ENCODE measurements around the gene BRMS1L.

The BRMS1L gene

GRCh38 chr14:35858521-35859209, 32.5 kb downstream of the BRMS1L start:
- DNase-seq (ENCODE audit: insufficient read length, low spot score) (no peak), FAIRE-seq (no peak)
- TF ChIP-seq SPI1 (IDR thresholded peaks at IDR 0.05; ENCODE audit: low read depth, low read length), result no peak
- no peak for TF ChIP-seq POLR2AphosphoS5 (IDR thresholded peaks at IDR 0.05; ENCODE audit: low read depth, low read length)
- no peak for TF ChIP-seq PAX5 (IDR thresholded peaks at IDR 0.05; ENCODE audit: insufficient read depth, low read length, severe bottlenecking)
- no peak for TF ChIP-seq POLR2A (IDR thresholded peaks at IDR 0.05; ENCODE audit: low read depth, low read length)
- TF ChIP-seq POU2F2 (IDR thresholded peaks at IDR 0.05; ENCODE audit: low read depth, low read length), result no peak
- no peak for TF ChIP-seq TAF1 (IDR thresholded peaks at IDR 0.05; ENCODE audit: low read depth, low read length)

DNA sequence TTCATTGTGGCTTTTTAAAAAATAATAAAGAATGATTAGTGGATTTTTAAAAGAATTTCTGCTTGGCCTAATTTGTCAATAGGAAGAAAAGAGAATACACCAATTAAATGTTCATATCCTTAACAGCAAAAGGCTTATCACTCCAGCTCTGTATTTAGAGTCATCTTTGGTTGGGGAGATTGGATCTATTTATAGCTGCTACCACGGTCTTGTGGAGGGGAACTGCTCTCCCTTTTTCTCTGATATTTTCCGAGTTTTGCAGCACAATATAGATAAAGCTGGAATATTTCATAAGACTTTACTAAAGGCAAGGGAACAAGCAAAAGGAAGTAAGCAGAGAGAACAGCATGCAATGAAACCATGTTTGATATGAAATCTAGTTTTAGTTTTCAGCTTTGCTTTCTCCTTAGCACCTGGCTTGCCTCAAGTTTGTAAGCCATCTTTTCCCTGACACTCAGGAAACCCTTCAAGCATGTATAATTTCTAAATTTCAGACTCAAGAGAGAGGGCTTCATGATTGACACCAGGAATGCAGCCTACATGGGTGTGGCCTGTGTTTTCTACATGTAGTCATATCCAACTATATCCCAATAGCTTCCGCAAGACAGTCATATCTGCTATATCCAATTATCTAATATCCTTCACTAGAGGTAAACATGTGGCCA, 35.2 kb downstream of the BRMS1L start:
- TF ChIP-seq TAF1 (IDR thresholded peaks at IDR 0.05; ENCODE audit: low read depth, low read length) (no peak), PAX5 (IDR thresholded peaks at IDR 0.05; ENCODE audit: insufficient read depth, low read length, severe bottlenecking) (no peak), POLR2A (IDR thresholded peaks at IDR 0.05; ENCODE audit: low read depth, low read length) (no peak), POU2F2 (IDR thresholded peaks at IDR 0.05; ENCODE audit: low read depth, low read length) (no peak), SPI1 (IDR thresholded peaks at IDR 0.05; ENCODE audit: low read depth, low read length) (no peak), POLR2AphosphoS5 (IDR thresholded peaks at IDR 0.05; ENCODE audit: low read depth, low read length) (no peak)
- FAIRE-seq (peak; percentile 59), DNase-seq (ENCODE audit: insufficient read length, low spot score) (no peak)

- no peak for DNase-seq (ENCODE audit: insufficient read length, low spot score)
- no peak for FAIRE-seq
- TF ChIP-seq SPI1 (IDR thresholded peaks at IDR 0.05; ENCODE audit: low read depth, low read length) (no peak), TAF1 (IDR thresholded peaks at IDR 0.05; ENCODE audit: low read depth, low read length) (no peak), PAX5 (IDR thresholded peaks at IDR 0.05; ENCODE audit: insufficient read depth, low read length, severe bottlenecking) (no peak), POLR2A (IDR thresholded peaks at IDR 0.05; ENCODE audit: low read depth, low read length) (no peak), POLR2AphosphoS5 (IDR thresholded peaks at IDR 0.05; ENCODE audit: low read depth, low read length) (no peak), POU2F2 (IDR thresholded peaks at IDR 0.05; ENCODE audit: low read depth, low read length) (no peak)
Observed at GRCh38 chr14:35865611-35866324, 39.6 kb downstream of the BRMS1L start.

DNA sequence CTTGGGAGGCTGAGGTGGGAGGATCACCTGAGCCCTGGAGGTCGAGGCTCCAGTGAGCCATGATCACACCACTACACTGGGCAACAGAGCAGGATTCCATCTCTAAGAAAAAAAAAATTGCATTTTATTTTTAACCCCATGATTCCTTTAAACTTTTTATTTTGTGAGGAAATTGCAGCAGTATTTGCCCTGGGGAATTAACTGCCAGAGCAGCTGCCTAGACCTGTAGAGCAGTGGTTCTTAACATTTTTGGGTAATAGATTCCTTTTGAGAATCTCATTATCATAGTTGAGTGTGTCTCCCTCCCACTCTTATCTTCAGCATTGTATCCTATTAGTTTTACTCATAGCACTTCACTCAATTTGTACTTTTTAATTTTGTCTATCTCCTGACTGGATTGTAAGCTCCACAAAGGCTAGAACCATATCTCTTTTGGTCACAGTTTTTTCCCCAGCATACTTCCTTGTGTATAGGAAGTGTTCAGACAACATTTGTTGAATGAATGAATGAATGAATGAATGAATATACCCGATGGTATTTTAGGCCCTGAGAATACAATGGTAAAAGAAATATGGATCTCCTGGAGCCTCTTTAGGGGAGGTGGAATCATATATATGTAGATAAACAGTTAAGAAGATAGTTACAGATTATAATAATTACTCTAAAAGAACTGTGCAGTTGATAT, 40.6 kb downstream of the BRMS1L start:
- no peak for DNase-seq (ENCODE audit: insufficient read length, low spot score)
- peak; percentile 16 for FAIRE-seq
- no peak for TF ChIP-seq TAF1 (IDR thresholded peaks at IDR 0.05; ENCODE audit: low read depth, low read length)
- TF ChIP-seq PAX5 (IDR thresholded peaks at IDR 0.05; ENCODE audit: insufficient read depth, low read length, severe bottlenecking), result no peak
- no peak for TF ChIP-seq SPI1 (IDR thresholded peaks at IDR 0.05; ENCODE audit: low read depth, low read length)
- no peak for TF ChIP-seq POLR2AphosphoS5 (IDR thresholded peaks at IDR 0.05; ENCODE audit: low read depth, low read length)
- TF ChIP-seq POU2F2 (IDR thresholded peaks at IDR 0.05; ENCODE audit: low read depth, low read length), result no peak
- TF ChIP-seq POLR2A (IDR thresholded peaks at IDR 0.05; ENCODE audit: low read depth, low read length), result no peak

DNA sequence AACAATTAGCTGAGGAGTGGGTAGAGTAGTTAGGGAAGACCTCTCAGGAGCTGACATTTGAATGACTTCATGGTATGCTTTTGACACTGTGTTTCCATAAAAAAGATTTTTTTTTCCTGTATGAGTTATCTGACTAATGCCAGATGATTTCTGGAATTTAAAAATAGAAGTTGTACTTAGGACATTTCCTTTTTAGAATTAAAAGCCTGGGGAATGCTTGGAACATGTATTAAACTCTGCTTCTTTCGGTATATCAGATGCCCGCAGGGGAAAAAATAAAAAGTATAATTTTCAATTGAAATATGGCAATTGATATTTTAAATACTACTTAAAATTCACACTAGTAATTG, 41.1 kb downstream of the BRMS1L start:
- DNase-seq (ENCODE audit: insufficient read length, low spot score) (no peak), FAIRE-seq (no peak)
- no peak for TF ChIP-seq TAF1 (IDR thresholded peaks at IDR 0.05; ENCODE audit: low read depth, low read length)
- TF ChIP-seq SPI1 (IDR thresholded peaks at IDR 0.05; ENCODE audit: low read depth, low read length), result no peak
- TF ChIP-seq POLR2AphosphoS5 (IDR thresholded peaks at IDR 0.05; ENCODE audit: low read depth, low read length), result no peak
- no peak for TF ChIP-seq PAX5 (IDR thresholded peaks at IDR 0.05; ENCODE audit: insufficient read depth, low read length, severe bottlenecking)

- DNase-seq (ENCODE audit: insufficient read length, low spot score), result no peak
- TF ChIP-seq PAX5 (IDR thresholded peaks at IDR 0.05; ENCODE audit: insufficient read depth, low read length, severe bottlenecking) (no peak), POLR2A (IDR thresholded peaks at IDR 0.05; ENCODE audit: low read depth, low read length) (no peak), SPI1 (IDR thresholded peaks at IDR 0.05; ENCODE audit: low read depth, low read length) (no peak), TAF1 (IDR thresholded peaks at IDR 0.05; ENCODE audit: low read depth, low read length) (no peak), POU2F2 (IDR thresholded peaks at IDR 0.05; ENCODE audit: low read depth, low read length) (no peak)
- FAIRE-seq, result no peak
Observed at GRCh38 chr14:35875296-35875695, 49.2 kb downstream of the BRMS1L start.

- FAIRE-seq (no peak), DNase-seq (ENCODE audit: insufficient read length, low spot score) (no peak)
- TF ChIP-seq POLR2A (IDR thresholded peaks at IDR 0.05; ENCODE audit: low read depth, low read length), result no peak
- TF ChIP-seq SPI1 (IDR thresholded peaks at IDR 0.05; ENCODE audit: low read depth, low read length), result no peak
- TF ChIP-seq POLR2AphosphoS5 (IDR thresholded peaks at IDR 0.05; ENCODE audit: low read depth, low read length), result no peak
- no peak for TF ChIP-seq PAX5 (IDR thresholded peaks at IDR 0.05; ENCODE audit: insufficient read depth, low read length, severe bottlenecking)
- TF ChIP-seq POU2F2 (IDR thresholded peaks at IDR 0.05; ENCODE audit: low read depth, low read length), result no peak
- no peak for TF ChIP-seq TAF1 (IDR thresholded peaks at IDR 0.05; ENCODE audit: low read depth, low read length)
Observed at GRCh38 chr14:35877276-35877675, 51.1 kb downstream of the BRMS1L start.

GRCh38 chr14:35878272-35879150, 52.4 kb downstream of the BRMS1L start:
- FAIRE-seq (peak; percentile 58), DNase-seq (ENCODE audit: insufficient read length, low spot score) (no peak)
- TF ChIP-seq POU2F2 (IDR thresholded peaks at IDR 0.05; ENCODE audit: low read depth, low read length), result no peak
- TF ChIP-seq POLR2A (IDR thresholded peaks at IDR 0.05; ENCODE audit: low read depth, low read length), result no peak
- TF ChIP-seq TAF1 (IDR thresholded peaks at IDR 0.05; ENCODE audit: low read depth, low read length), result no peak
